HEK293T (cell line): ENCODE results near the gene BCL7A.

ENCODE experiments used
- BHLHE40 ChIP-seq: fragments of 450-650 bp; IDR thresholded peaks from 2 replicates; pipeline ENCODE4 v1.6.1; 2016; ENCODE audit warnings: mild to moderate bottlenecking, moderate library complexity, borderline replicate concordance
- PKNOX1 ChIP-seq: fragments of 450-650 bp; IDR thresholded peaks from 2 replicates; pipeline ENCODE4 v1.6.1; 2016
- SP1 ChIP-seq: fragments of 450-650 bp; IDR thresholded peaks from 2 replicates; pipeline ENCODE4 v1.6.1; 2017

GRCh38 chr12:121992059-121992879 is 29.4 kb upstream of the BCL7A start:
- TF ChIP-seq PKNOX1 (no peak), SP1 (no peak), BHLHE40 (no peak)
